AG08396 (cell line): Measurements from ENCODE around the gene SCN4A.
"Not testable (repeated sequence)": the region's sequence is repeated elsewhere in the genome, so short reads cannot be mapped to it uniquely, and the experiment has no call there.

ENCODE experiments used
- DNase-seq: peaks from one replicate; pipeline ENCODE4 v3.0.0; 2012; ENCODE audit warnings: low spot score, mixed read lengths

SCN4A gene

DNA sequence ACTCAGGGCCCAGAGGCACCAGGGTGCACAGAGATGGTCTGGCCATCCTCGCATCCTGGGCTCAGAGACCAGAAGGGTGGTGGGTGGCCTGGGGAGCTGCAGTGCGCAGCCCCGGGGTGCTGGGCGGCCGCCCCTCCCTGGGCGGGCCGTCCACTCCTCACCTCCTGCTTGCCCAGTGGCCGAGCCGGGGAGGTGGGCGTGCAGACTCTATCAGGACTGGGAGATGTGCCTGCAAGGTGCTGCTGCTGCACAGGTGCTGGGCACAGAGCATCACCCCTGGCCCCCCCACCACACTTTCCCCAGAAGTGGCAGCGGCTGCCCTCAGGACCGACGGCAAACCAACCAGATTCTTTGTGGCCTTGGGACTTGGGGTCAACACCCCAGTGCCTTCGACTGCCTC, at the start of gene SCN4A:
TSS of gene SCN4A (minus strand) at position 123 of the 400 bp plus-strand sequence. CDS start at position 46, 77 bp downstream.
- no peak for DNase-seq

- peak; percentile 5 for DNase-seq
Measured at GRCh38 chr17:64020056-64020766, 47.5 kb upstream of the SCN4A start, which contains the start of gene ICAM2. Gene ICAM2 (minus strand): TSS chr17:64020633. CDS start chr17:64006691, 13,942 bp downstream.

- DNase-seq: not testable (repeated sequence)
Measured at GRCh38 chr17:64019551-64019961, 46.8 kb upstream of the SCN4A start.

DNA sequence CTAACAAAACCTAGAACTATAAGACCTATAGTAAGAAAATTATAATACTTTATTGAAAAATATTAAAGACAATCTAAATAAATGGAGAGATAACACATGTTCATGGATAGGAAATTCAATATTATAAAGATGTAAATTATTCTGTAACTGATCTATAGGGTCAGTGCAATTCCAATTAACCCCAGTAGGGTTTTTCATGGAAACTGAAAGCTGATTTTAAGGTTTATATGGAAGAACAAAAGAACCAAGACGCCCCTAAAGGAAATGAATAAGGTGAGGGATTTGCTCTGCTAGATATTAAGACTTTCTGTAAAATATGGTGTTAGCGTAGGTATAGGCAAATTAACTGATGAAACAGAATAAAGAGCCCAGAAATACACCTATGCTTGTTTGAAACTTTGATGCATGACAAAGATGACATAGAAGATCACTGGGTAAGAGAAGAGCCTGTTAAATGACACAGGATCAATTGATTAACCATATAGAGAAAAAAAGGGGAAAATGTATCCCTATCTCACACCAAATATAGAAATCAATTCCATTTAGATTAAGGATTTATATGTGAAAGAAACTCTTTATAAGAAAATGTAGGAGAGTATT, 44.8 kb upstream of the SCN4A start:
- DNase-seq: no peak

GRCh38 chr17:64016974-64017373, 44.3 kb upstream of the SCN4A start:
- DNase-seq: no peak

- DNase-seq: no peak
Measured at GRCh38 chr17:64016231-64016784, 43.6 kb upstream of the SCN4A start.

DNA sequence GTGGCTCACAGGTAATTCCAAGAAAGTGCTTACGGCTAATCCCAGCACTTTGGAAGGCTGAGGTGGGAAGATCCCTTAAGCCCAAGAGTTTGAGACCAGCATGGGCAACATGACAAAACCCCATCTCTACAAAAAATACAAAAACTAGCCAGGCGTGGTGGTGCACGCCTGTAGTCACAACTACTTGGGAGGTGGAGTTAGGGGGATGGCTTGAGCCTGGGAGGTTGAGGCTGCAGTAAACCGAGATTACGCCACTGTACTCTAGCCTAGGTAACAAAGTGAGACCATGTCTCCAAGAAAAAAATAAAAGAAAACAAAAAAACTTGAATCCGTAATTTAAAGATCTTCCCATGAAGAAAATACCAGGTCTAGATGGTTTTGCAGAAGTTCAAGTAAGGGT, 42.7 kb upstream of the SCN4A start:
- DNase-seq: no peak

GRCh38 chr17:64009571-64010402, 37.1 kb upstream of the SCN4A start:
- peak; percentile 13 for DNase-seq

GRCh38 chr17:64008830-64009229, 36.1 kb upstream of the SCN4A start:
- DNase-seq: peak; percentile 6

DNA sequence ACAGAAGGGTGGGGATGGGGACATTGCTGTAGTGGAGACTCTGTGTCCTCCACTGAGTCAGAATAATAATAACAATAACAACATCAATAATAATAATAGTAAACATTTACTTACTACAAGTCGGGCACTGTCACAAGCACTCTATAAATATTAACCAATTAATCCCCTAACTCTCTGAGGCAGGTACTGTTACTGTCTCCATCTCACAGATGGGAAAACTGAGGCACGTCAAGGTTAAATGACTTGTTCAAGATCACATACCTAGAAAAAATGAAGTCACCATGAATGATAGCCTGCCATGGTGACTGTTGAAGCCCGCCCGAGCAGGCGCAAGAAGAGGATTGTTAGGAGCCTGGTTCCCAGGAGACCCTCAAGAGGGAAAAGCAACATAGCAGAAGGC, 35.6 kb upstream of the SCN4A start:
- DNase-seq: no peak

DNA sequence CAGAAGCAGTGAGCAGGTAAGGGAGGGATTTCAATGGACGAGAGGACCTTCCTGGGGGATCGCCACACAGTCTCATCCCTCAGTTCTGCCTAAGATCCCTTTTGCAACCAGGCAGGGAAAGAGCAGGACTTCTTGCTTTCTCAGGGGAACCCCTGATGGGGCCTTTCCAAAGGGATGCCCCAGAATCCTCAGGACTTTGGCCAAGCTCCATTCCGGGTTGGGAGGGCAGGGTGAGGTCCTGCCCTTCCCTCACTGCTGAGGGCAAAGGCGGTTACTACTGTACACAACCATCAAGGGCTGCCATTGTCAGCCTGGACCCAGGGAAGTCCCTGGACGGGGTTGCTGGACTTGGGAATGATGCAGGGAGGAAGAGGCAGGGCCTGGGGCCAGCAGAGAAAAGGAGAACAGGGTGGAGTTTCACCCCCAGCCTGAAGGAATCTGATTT, 35.1 kb upstream of the SCN4A start:
- peak; percentile 11 for DNase-seq

GRCh38 chr17:64007089-64007837, 34.5 kb upstream of the SCN4A start:
- peak; percentile 6 for DNase-seq

DNA sequence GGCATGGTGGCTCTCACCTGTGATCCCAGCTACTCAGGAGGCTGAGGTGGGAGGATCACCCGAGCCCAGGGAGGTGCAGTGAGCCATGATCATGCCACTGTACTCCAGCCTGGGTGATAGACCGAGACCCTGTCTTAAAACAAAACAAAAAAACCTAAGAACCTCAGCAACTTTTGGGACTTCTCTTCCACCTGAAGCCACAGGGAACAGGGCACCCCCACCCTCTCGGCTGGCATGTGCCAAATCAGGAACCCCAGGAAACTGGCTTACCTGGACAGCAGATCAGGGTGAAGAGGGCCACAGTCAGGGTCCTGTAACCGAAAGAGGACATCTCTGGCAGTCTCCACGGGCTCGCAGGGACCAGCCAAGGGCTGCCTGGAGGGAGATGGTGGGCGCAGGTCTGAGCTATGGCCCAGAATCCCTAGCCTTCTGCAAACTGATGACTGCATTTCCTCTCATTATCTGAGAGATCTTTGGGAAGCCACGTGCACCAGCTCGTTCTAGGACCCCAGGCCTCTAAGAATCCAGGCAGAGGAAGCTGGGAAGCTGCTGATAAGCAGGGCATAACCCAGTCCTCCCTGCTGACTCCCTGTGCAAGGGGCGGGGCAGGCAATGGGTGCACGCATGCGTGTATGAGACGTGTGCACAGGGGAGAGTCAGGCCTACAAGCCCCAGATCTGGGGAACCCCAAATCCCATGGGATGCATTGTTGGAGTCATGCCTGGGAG, 33.8 kb upstream of the SCN4A start:
- peak; percentile 6 for DNase-seq

GRCh38 chr17:64005734-64006167, 33.0 kb upstream of the SCN4A start:
- peak; percentile 49 for DNase-seq

GRCh38 chr17:64004903-64005733, 32.4 kb upstream of the SCN4A start:
- DNase-seq: peak; percentile 5

DNA sequence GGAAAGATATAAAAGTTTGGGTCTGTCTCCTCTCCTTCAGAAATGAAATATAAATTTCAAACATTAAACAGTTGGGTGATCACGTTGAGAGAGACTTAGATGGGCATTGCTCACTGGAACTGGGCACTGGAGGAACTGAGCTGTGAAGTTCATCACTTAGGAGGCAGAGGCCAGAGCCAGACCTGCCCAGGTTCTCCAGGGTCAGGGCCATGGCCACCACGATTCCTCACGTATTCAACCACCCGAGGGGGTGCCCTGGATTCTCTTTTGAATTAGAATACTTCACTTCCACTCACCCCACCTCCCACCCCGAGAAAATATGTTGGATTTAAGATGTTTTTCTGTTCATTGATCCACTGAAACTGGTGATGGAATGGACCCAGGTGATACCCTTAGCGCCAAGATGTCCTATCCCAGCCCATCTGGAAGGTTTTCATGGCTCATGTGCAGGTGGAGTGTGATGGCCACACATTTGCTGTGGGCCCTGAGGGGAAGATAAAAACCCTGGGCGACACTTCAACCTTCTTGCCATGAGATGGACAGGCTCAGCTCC, 31.6 kb upstream of the SCN4A start:
- DNase-seq: no peak

DNA sequence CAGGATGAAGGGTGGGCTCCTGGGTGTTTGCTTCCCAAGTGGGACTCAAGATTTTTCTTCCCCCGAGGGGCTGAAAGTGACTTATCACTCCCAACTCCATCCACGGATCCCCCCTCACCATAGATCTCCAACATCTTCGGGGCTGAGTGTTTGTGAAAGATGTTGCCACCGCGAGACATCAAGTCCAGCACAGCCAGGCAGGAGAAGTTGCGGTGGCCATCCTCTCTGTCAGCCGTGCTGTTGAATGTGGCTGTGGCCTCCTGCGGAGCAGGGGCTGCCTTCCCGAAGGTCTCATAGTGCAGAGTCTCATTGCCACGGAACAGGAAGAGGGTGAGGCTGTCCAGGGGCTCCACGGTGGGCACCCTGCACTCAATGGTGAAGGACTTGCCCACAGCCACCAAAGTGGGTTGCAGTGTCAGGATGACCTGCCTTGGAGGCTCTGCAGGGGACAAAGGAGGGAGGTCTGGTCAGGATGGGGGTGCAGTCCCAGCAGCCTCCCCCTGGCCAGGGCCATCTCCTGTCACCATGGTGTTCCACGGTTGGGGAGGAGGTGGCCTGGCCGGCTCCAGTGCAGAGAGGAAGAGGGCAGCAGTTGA, 30.9 kb upstream of the SCN4A start:
- DNase-seq: peak; percentile 2

DNA sequence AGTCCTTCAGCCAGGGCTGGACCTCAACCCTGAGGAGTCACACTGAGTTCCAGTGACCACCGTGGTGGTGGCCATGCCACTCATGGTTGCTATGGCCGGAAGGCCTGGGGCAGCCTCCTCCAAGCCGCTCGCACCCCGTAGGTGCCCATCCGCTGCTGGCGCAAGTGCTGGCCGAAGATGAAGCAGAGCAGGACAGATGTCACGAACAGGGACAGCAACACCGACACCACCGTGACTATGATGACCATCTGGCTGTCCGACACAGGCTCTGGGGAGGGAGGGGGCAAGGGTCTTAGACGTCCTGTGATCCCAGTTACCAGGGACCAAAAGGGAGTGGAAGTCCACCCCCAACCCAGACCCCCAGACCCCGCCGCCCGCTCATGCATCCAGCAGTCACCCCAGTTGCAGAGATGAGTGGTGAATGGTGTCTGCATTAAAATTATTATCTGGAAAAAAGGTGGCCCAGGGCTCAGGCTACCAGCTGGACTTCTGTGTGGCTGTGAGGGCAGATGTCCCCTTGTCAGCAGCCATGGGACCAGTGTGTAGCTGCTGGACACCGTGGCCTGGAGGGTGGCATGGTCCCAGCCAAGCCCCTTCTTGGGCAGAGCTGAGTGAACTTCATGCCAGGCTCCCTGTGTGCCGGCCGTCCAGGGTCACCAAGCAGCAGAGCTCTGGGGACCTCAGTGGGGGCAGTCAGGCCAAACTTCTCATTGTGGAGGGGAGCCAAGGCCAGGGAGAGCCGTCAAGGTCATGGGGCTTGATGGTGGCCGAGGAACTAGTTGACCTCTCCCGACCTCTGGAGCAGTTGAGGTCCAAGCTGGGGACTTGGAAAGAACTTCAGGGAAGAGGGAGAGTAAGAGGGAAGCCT, 30.2 kb upstream of the SCN4A start:
- peak; percentile 3 for DNase-seq
